ENCODE results near the gene MEGF8. TPM values are rescaled to one million over a fixed set of nuclear protein-coding genes. Genes with fewer than 3 reads are reported as not detected.

MEGF8 gene
- total RNA-seq, 3 donors from 2014 or later, result 9.7 to 15.5 (median 10.8) TPM

GRCh38 chr19:42281146-42281826 lies 44.1 kb upstream of the MEGF8 start:
- peak in 1 of 2 donors; percentile 83 for DNase-seq (ENCODE audit: low spot score in 2 of 2)
- TF ChIP-seq CTCF (IDR thresholded peaks at IDR 0.05), result peak in 1 of 3 donors; percentile 7
- no peak for TF ChIP-seq POLR2A (IDR thresholded peaks at IDR 0.05)
- no peak for TF ChIP-seq POLR2AphosphoS5 (IDR thresholded peaks at IDR 0.05)

DNA sequence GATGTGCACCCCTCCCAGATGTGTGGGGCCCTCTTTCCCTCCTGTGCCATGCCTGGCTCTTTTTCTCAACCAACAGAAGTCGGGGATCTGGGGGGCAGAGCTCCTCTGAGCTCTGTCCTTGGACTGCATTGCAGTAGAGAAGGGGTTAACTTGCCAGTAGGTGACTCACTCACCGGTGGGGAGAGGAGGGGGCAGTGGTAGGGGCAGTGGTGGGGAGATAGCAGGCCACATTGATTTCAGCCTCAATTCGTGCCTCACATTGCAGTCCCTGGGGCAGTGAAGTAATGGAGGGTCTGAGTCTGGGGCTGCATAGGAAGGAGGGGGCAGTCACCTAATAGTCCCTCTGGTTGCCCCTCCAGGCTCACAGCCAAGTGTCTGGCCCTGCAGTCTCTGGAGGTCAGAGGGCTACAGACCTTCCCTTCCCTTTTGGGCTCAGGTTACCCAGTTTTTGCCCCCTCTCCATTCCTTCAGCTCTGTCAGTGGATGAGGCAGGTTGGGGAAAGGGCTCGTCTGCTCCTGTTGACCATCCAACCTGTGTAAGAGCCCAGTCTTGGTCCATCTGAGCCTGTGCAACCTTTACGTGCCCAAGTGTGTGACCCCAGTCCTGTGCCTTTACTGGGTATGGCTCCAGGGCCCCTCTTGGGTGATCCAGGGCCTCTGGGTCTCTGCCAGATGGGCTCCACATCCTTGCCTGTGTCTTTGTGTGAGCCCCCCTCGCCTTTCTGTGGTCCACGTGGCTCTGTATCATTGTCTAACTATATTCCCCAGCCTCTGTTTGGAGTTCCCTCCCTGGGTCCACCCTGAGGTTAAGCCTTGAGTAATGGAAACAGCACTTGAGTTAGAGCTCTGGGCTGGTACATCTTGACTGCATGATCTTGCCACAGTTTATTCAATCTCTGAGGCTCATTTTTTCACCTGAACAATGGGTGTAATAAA lies 43.3 kb upstream of the MEGF8 start:
- intact Hi-C loops (cut with DNase I; ENCODE audit: low total_unique reads), result no loop called here
- peak overlapping the region; percentile 97 to 100 for H3K27ac ChIP-seq
- no peaks in the 10 kb centered on the region for H3K9me3 ChIP-seq
- no peak for DNase-seq (ENCODE audit: low spot score in 2 of 2)
- TF ChIP-seq CTCF (IDR thresholded peaks at IDR 0.05), result no peak
- no peak for TF ChIP-seq POLR2AphosphoS5 (IDR thresholded peaks at IDR 0.05)
- no peak for TF ChIP-seq POLR2A (IDR thresholded peaks at IDR 0.05)
- peaks cover 17 to 42% of the 10 kb centered on the region in 2 donors for H3K4me1 ChIP-seq
- no peaks in the 10 kb centered on the region for H3K36me3 ChIP-seq
- H3K27me3 ChIP-seq, result no peaks in the 10 kb centered on the region
- H3K4me3 ChIP-seq, result peak overlapping the region; percentile 77 to 93 (median 83)

More at GRCh38 chr19:42281146-42281826, 44.1 kb upstream of the MEGF8 start:
- Histone ChIP-seq H3K36me3 (no peaks in the 10 kb centered on the region), H3K9me3 (no peaks in the 10 kb centered on the region), H3K27ac (peak overlapping the region; percentile 97 to 100), H3K27me3 (no peaks in the 10 kb centered on the region), H3K4me3 (peak overlapping the region; percentile 77 to 93 (median 83)), H3K4me1 (peaks cover 17 to 45% of the 10 kb centered on the region in 2 donors)
- intact Hi-C loops (cut with DNase I; ENCODE audit: low total_unique reads), result no loop called here

DNA sequence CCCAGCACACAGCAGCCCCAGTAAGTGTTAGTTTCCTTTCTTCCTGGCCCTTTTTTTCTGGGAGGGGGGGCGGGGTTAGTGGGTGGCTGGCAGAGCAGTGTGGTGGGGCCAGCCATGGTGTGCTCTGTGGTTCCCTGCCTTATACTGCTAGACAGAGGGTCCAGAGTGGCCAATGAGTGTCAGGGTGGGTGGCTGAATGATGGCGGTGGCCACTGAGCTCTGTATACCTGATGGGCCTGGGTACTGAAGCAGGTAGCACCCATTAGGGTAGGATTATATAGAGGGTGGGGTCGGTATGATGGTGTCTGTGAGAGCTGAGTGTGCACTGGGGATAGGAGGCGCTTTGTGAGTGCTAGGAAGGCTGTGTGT lies 42.6 kb upstream of the MEGF8 start:
- TF ChIP-seq POLR2AphosphoS5 (IDR thresholded peaks at IDR 0.05), result no peak
- TF ChIP-seq POLR2A (IDR thresholded peaks at IDR 0.05), result no peak
- no peak for TF ChIP-seq CTCF (IDR thresholded peaks at IDR 0.05)
- Histone ChIP-seq H3K4me3 (peak overlapping the region in 2 of 3 donors; percentile 67 to 92), H3K27ac (peak overlapping the region; percentile 97 to 100), H3K36me3 (no peaks in the 10 kb centered on the region), H3K4me1 (peaks cover 17 to 39% of the 10 kb centered on the region in 2 donors), H3K27me3 (no peaks in the 10 kb centered on the region), H3K9me3 (no peaks in the 10 kb centered on the region)
- intact Hi-C loops (cut with DNase I; ENCODE audit: low total_unique reads), result no loop called here
- no peak for DNase-seq (ENCODE audit: low spot score in 2 of 2)

- intact Hi-C loops (cut with DNase I; ENCODE audit: low total_unique reads), result no loop called here
- Histone ChIP-seq H3K9me3 (no peaks in the 10 kb centered on the region), H3K36me3 (no peaks in the 10 kb centered on the region), H3K27me3 (no peaks in the 10 kb centered on the region), H3K4me1 (peaks cover 17 to 39% of the 10 kb centered on the region in 2 donors), H3K4me3 (peak overlapping the region; percentile 39 to 92 (median 67)), H3K27ac (peak overlapping the region; percentile 97 to 100)
- peak in 2 of 3 donors; percentile 60 to 76 for TF ChIP-seq POLR2AphosphoS5 (IDR thresholded peaks at IDR 0.05)
- peak; percentile 57 for TF ChIP-seq POLR2A (IDR thresholded peaks at IDR 0.05)
- TF ChIP-seq CTCF (IDR thresholded peaks at IDR 0.05), result no peak
- peak; percentile 97 to 98 for DNase-seq (ENCODE audit: low spot score in 2 of 2)
Measured at GRCh38 chr19:42283188-42284065, 42.0 kb upstream of the MEGF8 start.

All from breast epithelium (tissue), 4 donors.